ENCODE data around the gene TOP3B. TPM values are rescaled to one million over a fixed set of nuclear protein-coding genes. Genes with fewer than 3 reads are reported as not detected.

Gene TOP3B
- total RNA-seq, 1 donor from 2014 or later = 10.4 TPM

DNA sequence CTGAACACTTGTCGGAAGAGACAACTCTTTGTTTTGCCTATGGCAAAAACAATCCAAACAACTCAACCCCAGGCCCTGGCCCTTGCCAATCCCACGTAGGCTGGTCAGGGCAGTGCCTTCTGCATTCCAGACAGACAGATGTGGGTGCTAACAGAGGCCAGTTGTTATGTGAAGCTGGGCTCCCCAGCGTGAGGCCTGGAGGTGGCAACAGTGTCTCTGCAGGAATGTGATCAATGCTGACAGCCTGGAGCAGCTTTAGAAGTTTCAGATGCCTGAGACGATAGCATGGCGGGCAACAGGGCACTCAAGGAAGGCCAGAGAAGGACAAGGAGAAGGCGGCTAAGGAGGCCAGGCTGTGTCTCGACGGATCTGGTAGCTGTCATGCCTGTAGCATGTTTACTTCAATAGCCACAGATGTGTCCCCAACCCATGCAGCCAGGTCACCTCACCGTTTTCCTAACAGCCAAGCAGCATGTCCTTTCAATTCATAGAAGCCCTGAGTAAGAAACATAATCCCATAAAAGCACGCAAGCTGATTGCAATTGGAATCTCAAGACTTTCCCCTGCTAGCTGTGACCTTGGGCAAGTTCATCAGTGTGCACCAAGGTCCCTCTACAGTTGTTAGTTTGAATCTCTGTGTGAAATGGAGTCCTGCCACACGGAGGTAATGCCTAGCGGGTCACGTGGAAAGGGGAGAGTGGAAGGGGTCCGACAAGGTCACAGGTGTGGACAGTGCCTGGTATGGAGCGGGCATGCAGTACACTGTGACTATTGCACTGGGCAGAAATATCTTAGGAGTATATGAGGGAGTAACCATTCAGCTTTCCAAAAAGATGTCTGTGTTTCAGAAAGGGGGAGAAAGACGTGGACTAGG, 15.7 kb downstream of the TOP3B start:
- intact Hi-C loops (cut with DNase I) = no loop called here
- DNase-seq (ENCODE audit: missing footprints) (no peak), ATAC-seq (no peak)

DNA sequence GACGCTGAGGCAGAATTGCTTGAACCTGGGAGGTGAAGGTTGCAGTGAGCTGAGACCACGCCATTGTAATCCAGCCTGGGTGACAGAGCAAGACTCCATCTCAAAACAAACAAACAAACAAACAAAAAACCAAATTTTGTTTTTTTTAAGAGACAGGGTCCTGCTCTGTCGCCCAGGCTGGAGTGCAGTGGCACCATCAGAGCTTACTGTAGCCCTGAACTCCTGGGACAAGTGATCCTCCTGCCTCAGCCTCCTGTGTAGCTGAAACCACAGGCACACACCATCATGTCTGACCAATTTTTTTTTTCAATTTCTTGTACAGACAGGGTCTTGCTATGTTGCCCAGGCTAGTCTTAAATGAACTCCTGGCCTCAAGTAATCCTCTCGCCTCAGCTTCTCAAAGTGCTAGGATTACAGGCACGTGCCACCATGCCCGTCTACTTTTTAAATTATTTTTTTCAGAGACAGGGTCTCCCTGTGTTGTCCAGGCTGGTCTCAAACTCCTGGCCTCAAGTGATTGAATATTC, 16.8 kb downstream of the TOP3B start:
- no peak for ATAC-seq
- DNase-seq (ENCODE audit: missing footprints) = no peak
- intact Hi-C loops (cut with DNase I) = no loop called here

DNA sequence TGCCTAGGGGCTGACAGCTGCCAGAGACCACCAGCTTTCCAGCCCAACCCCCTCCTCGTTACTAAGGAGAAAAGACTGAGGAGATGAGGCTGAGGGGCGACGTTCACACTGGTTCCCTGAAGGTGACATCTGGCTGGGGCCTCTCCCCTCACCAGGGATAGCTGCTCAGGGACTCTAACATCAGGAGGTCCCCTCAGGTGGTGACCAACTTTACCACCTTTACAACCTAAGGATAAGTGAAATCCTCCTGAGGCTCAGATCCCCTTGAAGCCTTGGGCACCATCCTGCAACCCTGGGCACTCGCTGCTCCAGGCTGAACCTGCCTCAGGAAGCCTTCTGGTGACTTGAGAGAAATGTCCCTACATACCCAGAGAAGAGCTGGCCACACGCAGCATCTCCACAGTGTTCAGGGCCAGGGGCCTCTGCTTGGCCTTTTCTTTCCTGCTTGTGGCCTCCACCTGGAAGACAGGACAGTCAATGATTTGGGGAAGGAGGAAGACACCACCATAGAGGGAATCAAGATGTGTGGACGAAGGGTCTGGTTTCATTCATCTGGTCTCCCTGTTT, 17.6 kb downstream of the TOP3B start:
- DNase-seq (ENCODE audit: missing footprints) (no peak), ATAC-seq (no peak)
- intact Hi-C loops (cut with DNase I) = no loop called here

DNA sequence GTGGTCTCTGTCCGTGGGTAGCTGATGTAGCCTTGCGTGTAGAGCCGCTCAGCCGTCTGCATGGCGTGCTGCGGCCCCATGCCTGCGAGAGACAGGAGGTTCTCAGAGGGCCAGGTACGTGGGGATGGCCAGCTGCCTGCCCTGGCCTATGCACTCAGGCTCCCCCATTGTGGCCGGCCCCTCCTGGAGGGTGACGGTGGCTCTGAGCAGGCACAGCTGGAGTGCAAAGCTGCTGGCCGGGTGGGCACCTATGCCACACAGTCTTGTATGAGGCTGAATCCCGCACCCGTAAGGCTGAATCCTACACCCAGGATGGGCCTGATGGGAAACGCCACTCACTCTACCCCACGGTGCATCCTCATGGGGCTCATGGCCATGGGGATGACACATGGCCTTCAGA, 18.4 kb downstream of the TOP3B start:
- DNase-seq (ENCODE audit: missing footprints) (no peak), ATAC-seq (no peak)
- intact Hi-C loops (cut with DNase I) = no loop called here

DNA sequence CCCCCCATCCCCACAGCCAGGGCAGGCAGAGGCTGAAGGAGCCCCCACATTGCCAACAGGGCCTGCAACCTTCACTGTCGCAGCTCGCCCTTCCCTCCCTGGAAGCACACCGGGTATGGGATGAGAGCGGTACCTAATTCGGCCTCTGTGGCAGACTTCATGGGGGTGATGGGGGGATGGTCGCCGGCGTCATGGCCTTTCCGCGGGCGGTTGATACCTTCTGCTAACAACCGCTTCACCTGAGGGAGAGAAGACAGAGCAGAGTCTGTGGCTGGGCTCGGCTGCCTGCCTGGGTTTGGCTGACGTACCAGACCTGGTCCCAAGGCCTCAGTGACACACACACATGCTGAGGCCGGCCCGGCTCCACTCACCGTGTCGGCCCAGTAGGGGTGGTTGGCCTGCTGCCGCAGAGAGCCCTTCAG, 18.8 kb downstream of the TOP3B start:
- ATAC-seq = no peak
- intact Hi-C loops (cut with DNase I) = no loop called here
- DNase-seq (ENCODE audit: missing footprints) = no peak

DNA sequence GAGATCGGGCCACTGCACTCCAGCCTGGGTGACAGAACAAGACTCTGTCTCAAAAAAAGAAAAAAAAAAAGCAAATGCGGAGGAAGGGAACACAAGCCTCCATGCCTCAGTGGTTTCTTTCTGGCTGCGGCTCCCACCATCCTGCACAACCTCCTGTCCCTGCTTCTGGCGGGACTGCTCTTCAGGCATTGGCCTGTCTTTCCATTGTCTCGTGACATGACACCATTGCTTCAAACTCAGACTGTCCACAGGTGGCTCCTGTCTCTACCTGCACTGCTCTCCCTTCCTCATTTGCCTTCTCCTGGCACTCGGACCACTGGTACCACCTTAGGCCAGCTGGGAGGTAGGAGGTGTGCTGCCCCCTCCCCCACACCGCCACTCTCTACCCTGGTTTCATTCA, 19.3 kb downstream of the TOP3B start:
- intact Hi-C loops (cut with DNase I) = no loop called here
- DNase-seq (ENCODE audit: missing footprints) (no peak), ATAC-seq (no peak)

DNA sequence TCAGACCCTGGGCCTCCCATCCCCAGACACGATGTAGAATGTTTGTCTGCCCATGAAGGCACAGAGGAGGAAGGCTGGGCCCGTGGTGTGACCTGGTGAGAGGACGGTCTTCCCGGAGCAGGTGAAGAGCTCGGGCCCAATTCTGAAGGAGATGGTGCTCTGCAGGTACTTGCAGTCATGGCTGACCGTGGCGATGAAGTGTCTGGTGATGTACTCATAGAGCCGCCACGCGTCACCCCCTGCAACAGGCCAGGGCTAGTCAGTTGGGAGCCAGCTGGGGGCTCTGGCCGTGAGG, 20.0 kb downstream of the TOP3B start:
- intact Hi-C loops (cut with DNase I) = no loop called here
- no peak for DNase-seq (ENCODE audit: missing footprints)
- ATAC-seq = no peak

DNA sequence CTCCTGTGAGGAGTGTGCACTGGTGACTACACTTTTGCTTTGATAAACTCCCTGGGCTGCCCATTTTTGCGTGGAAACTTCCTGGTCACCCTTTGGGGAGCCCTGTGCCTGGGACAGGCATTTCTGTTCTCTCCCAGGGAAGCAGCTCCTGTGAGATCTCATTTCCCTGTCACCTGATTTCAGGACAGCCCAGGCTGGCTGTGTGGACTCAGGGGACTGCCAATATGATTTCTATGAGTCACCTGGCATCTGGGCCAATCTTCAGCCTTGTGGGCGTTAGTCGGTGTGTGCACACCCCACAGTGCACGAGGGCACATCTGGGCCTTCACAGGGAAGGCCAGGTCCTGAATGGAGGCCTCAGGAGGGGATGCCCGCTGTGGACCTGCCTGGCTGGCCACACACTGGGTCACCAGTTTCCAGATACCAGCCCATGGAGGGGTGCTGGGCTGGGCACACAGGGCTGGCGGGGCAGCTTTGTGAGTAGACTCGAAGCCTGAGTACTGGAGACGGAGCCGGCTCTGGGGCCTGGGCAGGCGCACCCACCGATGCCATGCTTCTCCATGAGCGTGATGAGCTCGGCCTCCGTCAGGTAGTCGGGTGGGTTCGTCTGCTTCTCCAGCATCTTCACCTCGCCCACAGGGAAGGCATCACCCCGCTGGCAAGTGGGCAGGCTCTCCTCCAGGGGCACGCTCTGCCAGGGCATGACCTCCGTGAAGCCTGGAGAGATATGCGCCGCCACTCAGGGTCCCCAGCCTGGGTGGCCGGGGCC, 20.5 kb downstream of the TOP3B start:
- no peak for DNase-seq (ENCODE audit: missing footprints)
- ATAC-seq = no peak
- intact Hi-C loops (cut with DNase I) = no loop called here

DNA sequence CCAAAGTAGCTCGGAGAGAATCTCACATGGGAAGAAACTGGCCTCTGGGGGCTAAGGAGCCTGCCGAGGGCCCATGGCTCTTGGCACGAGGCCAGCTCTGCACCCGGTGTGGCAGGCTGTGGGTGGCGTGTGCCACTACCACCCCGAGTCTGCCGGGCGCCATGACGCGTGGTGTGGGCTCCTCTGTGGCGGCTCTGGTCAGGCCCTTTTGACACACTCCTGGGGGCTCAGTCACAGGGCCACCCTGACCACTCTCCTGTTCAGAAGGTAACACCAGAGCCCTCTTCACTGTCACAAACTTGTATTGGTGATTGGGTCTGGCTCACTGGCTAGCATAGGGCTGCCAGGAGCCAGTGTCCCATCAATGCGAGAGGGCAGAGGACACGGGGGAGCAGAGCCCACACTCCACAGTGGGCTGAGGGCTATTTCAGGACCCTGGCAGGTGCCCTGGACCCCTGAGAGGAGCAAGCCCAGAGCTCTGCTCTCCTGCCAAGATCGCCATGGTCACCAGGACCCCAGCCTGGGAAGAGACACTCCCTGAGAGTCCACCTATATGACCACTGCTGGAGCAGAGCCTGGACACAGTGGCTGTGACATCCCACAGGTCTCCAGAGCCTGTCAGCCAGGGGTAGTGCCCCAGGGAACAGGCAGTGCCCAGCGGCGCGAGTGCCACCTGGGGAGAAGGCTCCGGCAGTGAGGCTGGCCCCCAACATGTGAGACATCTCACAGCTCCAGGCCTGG, 21.3 kb downstream of the TOP3B start:
- intact Hi-C loops (cut with DNase I) = no loop called here
- DNase-seq (ENCODE audit: missing footprints) = no peak
- ATAC-seq = no peak

DNA sequence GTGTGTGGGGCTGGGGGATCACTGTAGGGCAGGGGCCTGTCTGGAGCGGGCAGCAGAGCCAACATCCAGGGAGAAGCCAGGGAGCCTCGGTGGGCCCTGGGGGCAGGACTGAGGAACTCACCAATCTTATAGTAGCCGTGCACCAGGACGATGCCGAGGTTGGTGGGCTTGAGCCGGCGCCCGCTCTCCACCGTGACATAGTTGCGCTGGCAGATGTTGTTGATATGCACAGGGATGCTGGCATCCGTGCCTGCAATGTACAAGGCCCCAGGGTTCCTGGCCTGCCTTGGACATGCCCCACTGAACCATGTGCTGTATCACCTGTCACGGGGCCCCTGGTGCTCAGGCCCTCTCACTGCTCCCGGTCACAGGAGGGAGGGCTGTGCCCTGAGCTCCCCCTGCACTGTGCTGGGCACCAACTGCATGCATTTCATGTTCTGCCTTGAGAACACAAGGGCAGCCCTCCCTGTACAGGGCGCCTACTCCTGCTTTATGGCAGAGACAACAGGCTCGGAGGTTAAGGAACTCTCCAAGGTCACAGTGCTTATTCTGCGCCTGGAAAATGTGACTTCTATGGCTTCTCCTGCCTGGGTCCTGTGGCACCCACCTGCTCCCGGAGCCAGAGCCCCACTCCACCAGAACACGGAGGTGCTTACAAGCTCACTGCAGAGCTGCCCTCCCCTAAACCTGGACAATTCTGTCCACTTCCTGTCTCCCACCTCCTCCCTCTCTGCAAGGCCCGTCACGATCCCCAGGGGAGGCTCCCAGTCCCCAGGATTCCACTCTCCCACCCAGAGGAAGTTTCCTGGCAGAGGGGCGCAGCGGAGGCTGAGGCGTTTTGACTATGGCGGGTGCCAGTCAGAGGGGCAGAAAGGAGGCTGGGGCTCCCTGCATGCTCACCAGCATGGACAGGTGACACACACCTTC, 22.1 kb downstream of the TOP3B start:
- intact Hi-C loops (cut with DNase I) = no loop called here
- ATAC-seq (no peak), DNase-seq (ENCODE audit: missing footprints) (no peak)

DNA sequence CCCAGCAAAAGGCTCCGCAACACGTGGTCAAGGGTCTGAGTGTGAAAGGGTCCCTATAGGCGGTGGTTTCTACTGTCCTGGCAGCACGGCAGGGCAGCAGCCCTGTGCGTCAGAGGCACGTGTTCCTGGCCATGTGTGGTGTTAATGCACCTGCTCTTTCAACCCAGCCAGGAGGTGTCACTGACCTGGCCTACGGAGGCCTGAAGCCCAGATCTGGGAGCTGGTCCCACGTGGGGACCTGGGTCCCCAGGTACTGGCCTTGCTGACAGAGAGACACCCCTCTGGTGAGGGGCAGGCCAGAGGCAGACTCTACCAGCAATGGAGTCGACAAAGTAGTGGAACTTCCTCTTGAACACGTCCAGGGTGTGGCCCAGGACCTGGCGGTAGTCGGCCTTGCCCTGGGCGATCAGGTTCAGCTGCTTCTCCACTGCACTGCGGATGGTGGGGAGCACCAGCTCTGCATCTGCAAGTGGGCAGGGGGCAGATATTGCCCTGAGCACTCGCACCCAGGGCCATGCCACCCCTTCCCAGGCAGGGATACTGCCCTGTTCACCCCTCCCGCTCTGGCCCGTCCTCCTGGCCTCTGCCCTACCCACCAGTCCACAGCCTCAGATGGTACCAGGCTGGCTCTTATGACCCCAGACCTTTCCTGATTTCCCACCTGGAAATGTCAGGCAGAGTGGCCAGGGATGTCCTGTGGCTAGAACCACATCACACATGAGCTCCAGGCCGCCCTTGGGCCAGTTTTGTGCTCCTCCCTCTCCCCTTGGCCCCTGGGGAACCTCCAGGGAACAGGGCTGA, 23.1 kb downstream of the TOP3B start:
- DNase-seq (ENCODE audit: missing footprints) = no peak
- no peak for ATAC-seq
- intact Hi-C loops (cut with DNase I) = no loop called here

DNA sequence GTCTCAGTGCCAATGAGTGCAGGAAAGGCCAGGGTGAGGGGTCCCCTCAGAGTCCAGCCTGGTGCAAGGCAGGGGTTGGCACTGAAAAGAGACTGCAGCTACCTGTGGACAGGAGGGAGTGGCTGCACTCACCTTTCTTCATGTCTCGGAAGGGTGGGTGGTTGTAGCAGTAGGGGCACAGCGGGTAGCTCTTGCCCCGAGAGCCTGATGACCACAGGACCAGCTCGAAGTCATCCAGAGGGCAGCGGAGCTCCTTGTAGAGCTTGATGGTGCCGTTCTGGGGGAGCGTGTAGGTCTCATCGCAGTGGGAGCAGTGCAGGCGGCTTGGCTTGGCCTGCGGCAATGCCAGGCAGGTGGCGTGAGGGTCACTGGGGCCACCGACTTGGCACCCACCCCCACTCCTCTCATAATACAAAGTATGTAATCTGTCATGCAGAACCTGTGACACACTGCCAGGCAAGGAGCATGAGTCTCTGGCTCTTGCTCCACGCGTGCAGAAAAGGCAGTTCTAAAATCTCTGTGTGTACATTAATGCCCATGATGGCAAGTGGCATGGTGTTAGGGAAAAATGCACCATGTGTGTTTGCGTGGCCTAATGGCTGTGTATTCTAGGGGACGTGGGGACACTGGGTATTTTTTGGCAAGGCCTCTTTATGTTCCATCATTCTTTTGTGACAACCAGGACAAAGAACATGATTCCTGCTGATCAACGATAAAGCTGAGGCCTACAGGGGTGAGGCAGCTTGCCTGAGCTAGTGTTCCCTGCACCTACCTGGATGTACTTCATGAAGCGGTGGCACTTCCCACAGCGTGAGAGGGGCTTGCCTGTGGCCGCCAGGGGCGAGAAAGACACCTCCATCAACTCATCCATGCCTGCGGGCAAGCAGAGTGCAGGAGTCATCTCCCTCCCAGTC, 24.0 kb downstream of the TOP3B start:
- intact Hi-C loops (cut with DNase I) = no loop called here
- DNase-seq (ENCODE audit: missing footprints) (no peak), ATAC-seq (no peak)

DNA sequence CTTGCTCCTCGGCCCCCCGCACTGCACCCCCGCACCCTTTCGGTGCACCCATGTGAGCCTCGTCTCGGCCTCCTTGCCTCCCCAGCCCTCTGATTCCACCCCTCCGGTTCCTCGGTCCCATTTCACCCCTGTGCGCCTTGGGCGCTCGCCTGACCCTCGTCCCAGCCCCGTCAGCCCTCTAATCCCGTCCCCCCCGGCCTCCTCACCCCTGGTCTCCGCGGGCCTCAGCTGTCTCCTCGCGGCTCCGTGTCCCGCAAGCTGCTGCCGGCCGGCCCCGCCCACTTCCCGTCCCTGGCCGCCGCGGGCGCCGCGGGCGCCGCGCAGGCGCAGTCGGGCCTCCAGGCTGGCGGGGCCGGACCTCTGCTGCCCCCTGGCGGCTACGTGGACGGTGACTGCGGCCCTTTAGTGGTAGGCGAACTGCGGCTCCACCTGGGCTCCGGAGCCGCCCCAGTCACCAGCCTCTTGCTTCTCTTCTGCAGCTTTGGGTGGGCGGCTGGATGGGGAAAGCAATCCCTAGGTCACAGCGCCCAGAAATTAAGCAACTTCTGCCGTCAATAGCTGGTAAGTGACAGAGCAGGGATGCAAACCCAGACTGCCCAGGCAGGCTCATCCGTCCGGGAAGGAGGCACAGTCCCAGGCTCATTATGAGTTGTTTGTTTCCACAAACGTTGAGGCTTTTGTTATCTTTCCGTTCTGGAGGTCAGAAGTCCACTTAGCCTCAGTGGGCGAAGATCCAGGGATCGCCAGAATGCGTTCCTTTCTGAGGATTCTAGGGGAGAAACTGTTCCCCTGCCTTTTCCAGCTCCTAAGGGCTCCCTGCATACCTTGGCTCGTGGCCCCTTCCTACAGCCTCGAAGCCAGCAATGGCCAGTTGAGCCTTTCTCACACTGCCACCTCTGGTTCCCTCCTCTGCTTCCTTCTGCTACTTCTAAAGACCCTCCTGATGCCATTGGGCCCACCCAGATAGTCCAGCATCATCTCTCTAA, 29.7 kb downstream of the TOP3B start, which contains the start of gene PPM1F:
TSS of gene PPM1F (minus strand) at position 263 of the 986 bp plus-strand sequence. CDS start 6,800 bp downstream, outside the sequence.
- peak; percentile 94 for DNase-seq (ENCODE audit: missing footprints)
- intact Hi-C loops (cut with DNase I) = loop anchor here (2.0 kb wide), 2 partner anchors 14 to 240 kb away; no protein-coding TSS in a partner anchor
- ATAC-seq = peak; percentile 90

DNA sequence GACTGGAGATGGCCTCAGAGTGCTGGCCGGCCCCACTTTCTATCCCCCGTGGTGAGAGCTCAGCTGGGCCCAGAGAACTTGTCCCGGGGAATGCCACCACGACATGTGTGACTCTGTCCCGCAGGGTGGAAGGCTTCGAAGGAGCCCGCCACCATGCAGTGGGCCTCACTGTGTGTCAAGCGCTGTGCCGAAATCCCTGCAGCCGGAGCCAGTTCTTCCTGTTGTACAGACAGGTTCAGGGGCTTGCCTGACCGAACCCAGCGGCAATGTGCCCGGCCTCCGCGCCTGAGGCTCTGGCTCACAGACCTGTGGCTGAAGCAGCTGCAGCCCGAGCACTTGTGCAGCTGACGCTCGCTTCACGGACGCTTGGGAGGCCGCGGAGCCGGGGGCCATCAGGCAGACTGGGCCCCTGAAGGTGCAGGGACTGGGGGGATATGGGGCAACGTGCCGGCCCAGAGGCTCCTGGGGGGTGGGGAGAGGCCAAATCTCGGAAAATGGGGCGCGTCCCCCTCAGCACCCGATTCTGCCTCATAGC, 30.6 kb downstream of the TOP3B start:
- ATAC-seq (peak; percentile 27), DNase-seq (ENCODE audit: missing footprints) (no peak)
- intact Hi-C loops (cut with DNase I) = loop anchor here (2.0 kb wide), 2 partner anchors 13 to 239 kb away; no protein-coding TSS in a partner anchor

DNA sequence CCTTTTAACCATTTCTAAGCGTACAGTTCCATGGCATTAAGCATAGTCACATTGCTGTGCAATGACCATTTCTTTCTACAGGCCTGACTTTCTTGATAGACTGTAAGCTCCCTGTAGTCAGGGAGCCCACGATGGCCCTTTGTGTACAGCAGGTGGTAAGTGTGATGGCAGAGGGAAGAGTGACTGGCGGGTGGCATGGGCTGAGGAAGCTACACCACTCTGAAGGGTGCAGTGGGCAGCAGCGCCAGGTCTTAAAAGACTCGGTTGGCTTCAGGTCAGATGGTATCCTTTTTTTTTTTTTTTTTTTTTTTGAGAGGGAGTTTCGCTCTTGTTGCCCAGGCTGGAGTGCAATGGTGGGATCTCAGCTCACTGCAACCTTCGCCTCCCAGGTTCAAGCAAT, 31.5 kb downstream of the TOP3B start:
- intact Hi-C loops (cut with DNase I) = no loop called here
- DNase-seq (ENCODE audit: missing footprints) (no peak), ATAC-seq (no peak)

Measured in Right ventricle myocardium inferior (tissue), 1 donor.